GM21786 (cell line): Measurements from ENCODE around the gene SMAP1.

Experiments used
- ATAC-seq: cut with Tn5 transposase; IDR thresholded peaks from one replicate; pipeline ENCODE4 v1.9.1; 2021; ENCODE audit not compliant: unreplicated experiment

The SMAP1 gene

GRCh38 chr6:70667711-70668498 is at the start of gene SMAP1:
Gene SMAP1 (plus strand): TSS chr6:70667883. CDS start chr6:70668024, 141 bp downstream.
- peak; percentile 89 for ATAC-seq

- ATAC-seq, result no peak
These were observed 46.9 kb upstream of the SMAP1 start for GRCh38 chr6:70620746-70621145.

- no peak for ATAC-seq
These were observed 45.2 kb upstream of the SMAP1 start for GRCh38 chr6:70622461-70622860.

GRCh38 chr6:70625436-70625835 is 42.2 kb upstream of the SMAP1 start:
- ATAC-seq, result no peak

- no peak for ATAC-seq
These were observed 40.0 kb upstream of the SMAP1 start for GRCh38 chr6:70627500-70628254.

GRCh38 chr6:70629929-70630328 is 37.8 kb upstream of the SMAP1 start:
- ATAC-seq, result no peak

GRCh38 chr6:70633870-70634269 is 33.8 kb upstream of the SMAP1 start:
- no peak for ATAC-seq

GRCh38 chr6:70636596-70636995 is 31.1 kb upstream of the SMAP1 start:
- no peak for ATAC-seq

GRCh38 chr6:70638468-70638867 is 29.2 kb upstream of the SMAP1 start:
- ATAC-seq, result no peak

- ATAC-seq, result peak; percentile 91
These were observed 16.3 kb upstream of the SMAP1 start for GRCh38 chr6:70651326-70651905.

- no peak for ATAC-seq
These were observed 15.5 kb upstream of the SMAP1 start for GRCh38 chr6:70652216-70652615.

GRCh38 chr6:70657706-70658105 is 10.0 kb upstream of the SMAP1 start:
- no peak for ATAC-seq

GRCh38 chr6:70663881-70664466 is 3.7 kb upstream of the SMAP1 start:
- no peak for ATAC-seq

GRCh38 chr6:70666706-70667105 is 977 bp upstream of the SMAP1 start:
- no peak for ATAC-seq

GRCh38 chr6:70667256-70667710 is 400 bp upstream of the SMAP1 start:
- no peak for ATAC-seq

- no peak for ATAC-seq
These were observed 773 bp downstream of the SMAP1 start for GRCh38 chr6:70668499-70668812.

- ATAC-seq, result no peak
These were observed 1.4 kb downstream of the SMAP1 start for GRCh38 chr6:70669133-70669532.

- ATAC-seq, result no peak
These were observed 4.9 kb downstream of the SMAP1 start for GRCh38 chr6:70672549-70672948.

GRCh38 chr6:70673054-70673453 is 5.4 kb downstream of the SMAP1 start:
- no peak for ATAC-seq

- no peak for ATAC-seq
These were observed 5.9 kb downstream of the SMAP1 start for GRCh38 chr6:70673601-70674000.

- no peak for ATAC-seq
These were observed 8.1 kb downstream of the SMAP1 start for GRCh38 chr6:70675822-70676221.

GRCh38 chr6:70676821-70677220 is 9.1 kb downstream of the SMAP1 start:
- no peak for ATAC-seq
